Liver (tissue), 3 donors: ENCODE results near the gene CD247.

ENCODE experiments used
- ATF3 ChIP-seq: IDR thresholded peaks from 2 replicates; pipeline ENCODE4 v1.6.1; 2016; ENCODE audit warnings: antibody characterized with exemption
- CTCF ChIP-seq: fragments of 150-350 bp; IDR thresholded peaks from 2 replicates; pipeline ENCODE4 v1.5.1; 2017; ENCODE audit warnings: improper control_type of control experiment, low read depth, low read length; ENCODE audit not compliant: missing input control
- FOXA1 ChIP-seq: IDR thresholded peaks from 2 replicates; pipeline ENCODE4 v1.6.1; 2016; ENCODE audit warnings: antibody characterized with exemption
- JUND ChIP-seq, 2 donors: IDR thresholded peaks; 2 replicates each; pipeline ENCODE4 v1.6.1; 2016; ENCODE audit warnings: antibody characterized with exemption in 2 of 2
- MAX ChIP-seq: IDR thresholded peaks from 2 replicates; pipeline ENCODE4 v1.6.1; 2016; ENCODE audit warnings: antibody characterized with exemption
- RAD21 ChIP-seq, 2 donors: IDR thresholded peaks; 2 replicates each; pipeline ENCODE4 v1.6.1; 2016; ENCODE audit warnings: antibody characterized with exemption in 2 of 2, mild to moderate bottlenecking in 2 of 2
- REST ChIP-seq: IDR thresholded peaks from 2 replicates; pipeline ENCODE4 v1.6.1; 2016; ENCODE audit warnings: antibody characterized with exemption, mild to moderate bottlenecking
- RXRA ChIP-seq, 2 donors: IDR thresholded peaks; 2 replicates each; pipeline ENCODE4 v1.6.1; 2017 to 2018; ENCODE audit warnings: antibody characterized with exemption in 2 of 2, mild to moderate bottlenecking in 1 of 2
- TAF1 ChIP-seq: conservative IDR thresholded peaks from 2 replicates; pipeline ENCODE4 v1.6.1; 2016; ENCODE audit warnings: antibody characterized with exemption, mild to moderate bottlenecking
- ZBTB33 ChIP-seq: IDR thresholded peaks from 2 replicates; pipeline ENCODE4 v1.6.1; 2016; ENCODE audit warnings: antibody characterized with exemption
- donor health status: healthy.
- donor health status: healthy.

- TF ChIP-seq CTCF: no peak
- no peak for TF ChIP-seq TAF1
- TF ChIP-seq REST: no peak
- TF ChIP-seq FOXA1: no peak
- TF ChIP-seq ATF3: no peak
- TF ChIP-seq JUND (IDR thresholded peaks at IDR 0.05): no peak
- TF ChIP-seq MAX: no peak
- TF ChIP-seq RAD21 (IDR thresholded peaks at IDR 0.05): no peak
- no peak for TF ChIP-seq ZBTB33
- TF ChIP-seq RXRA (IDR thresholded peaks at IDR 0.05): no peak
Measured at GRCh38 chr1:167439301-167439988, 78.9 kb downstream of the CD247 start.
